ENCODE results near the gene SMCR8. TPM values are rescaled to one million over a fixed set of nuclear protein-coding genes. Genes with fewer than 3 reads are reported as not detected.
"Not testable (repeated sequence)": the region's sequence is repeated elsewhere in the genome, so short reads cannot be mapped to it uniquely, and the experiment has no call there.

Gene SMCR8
- total and polyA plus RNA-seq, 4 donors = 9.1 to 11.2 (median 10.0) TPM

GRCh38 chr17:18364166-18364565, 49.1 kb downstream of the SMCR8 start:
- H3K9me3 ChIP-seq (ENCODE audit: control insufficient read depth, insufficient read depth, low read length) = no peaks in the 10 kb centered on the region
- H3K36me3 ChIP-seq (ENCODE audit: control insufficient read depth, insufficient read depth, low read length) = peaks cover 8% of the 10 kb centered on the region
- H3K4me3 ChIP-seq (ENCODE audit: low read depth, low read length) = no peak overlapping the region
- no peak for DNase-seq (ENCODE audit: low read depth in 4 of 6, low spot score in 6 of 6)
- no CpG with 5 or more reads among the region's 6 CpGs for WGBS (ENCODE audit: insufficient coverage)
- H3K27me3 ChIP-seq (ENCODE audit: control insufficient read depth, insufficient read depth, low read length) = no peaks in the 10 kb centered on the region
- peaks cover 20% of the 10 kb centered on the region for H3K4me1 ChIP-seq (ENCODE audit: control insufficient read depth, insufficient read depth, low read length)
- H3K27ac ChIP-seq (ENCODE audit: low read depth, low read length) = no peak overlapping the region

- Histone ChIP-seq H3K4me3 (ENCODE audit: low read depth, low read length) (no peak overlapping the region), H3K36me3 (ENCODE audit: control insufficient read depth, insufficient read depth, low read length) (no peaks in the 10 kb centered on the region), H3K9me3 (ENCODE audit: control insufficient read depth, insufficient read depth, low read length) (no peaks in the 10 kb centered on the region), H3K27me3 (ENCODE audit: control insufficient read depth, insufficient read depth, low read length) (no peaks in the 10 kb centered on the region), H3K4me1 (ENCODE audit: control insufficient read depth, insufficient read depth, low read length) (peaks cover 1% of the 10 kb centered on the region), H3K27ac (ENCODE audit: low read depth, low read length) (no peak overlapping the region)
- DNase-seq (ENCODE audit: low read depth in 4 of 6, low spot score in 6 of 6) = no peak
- WGBS (ENCODE audit: insufficient coverage) = 90% methylated on average over 2 of the region's 8 CpGs
Measured at GRCh38 chr17:18368946-18369345, 53.9 kb downstream of the SMCR8 start.

GRCh38 chr17:18370761-18371160, 55.7 kb downstream of the SMCR8 start:
- no peak overlapping the region for H3K4me3 ChIP-seq (ENCODE audit: low read depth, low read length)
- no peak overlapping the region for H3K27ac ChIP-seq (ENCODE audit: low read depth, low read length)
- 93% methylated on average over 2 of the region's 5 CpGs for WGBS (ENCODE audit: insufficient coverage)
- no peak for DNase-seq (ENCODE audit: low read depth in 4 of 6, low spot score in 6 of 6)
- no peaks in the 10 kb centered on the region for H3K4me1 ChIP-seq (ENCODE audit: control insufficient read depth, insufficient read depth, low read length)
- no peaks in the 10 kb centered on the region for H3K36me3 ChIP-seq (ENCODE audit: control insufficient read depth, insufficient read depth, low read length)
- no peaks in the 10 kb centered on the region for H3K27me3 ChIP-seq (ENCODE audit: control insufficient read depth, insufficient read depth, low read length)
- no peaks in the 10 kb centered on the region for H3K9me3 ChIP-seq (ENCODE audit: control insufficient read depth, insufficient read depth, low read length)

GRCh38 chr17:18371455-18371854, 56.4 kb downstream of the SMCR8 start:
- Histone ChIP-seq H3K9me3 (ENCODE audit: control insufficient read depth, insufficient read depth, low read length) (no peaks in the 10 kb centered on the region), H3K36me3 (ENCODE audit: control insufficient read depth, insufficient read depth, low read length) (no peaks in the 10 kb centered on the region), H3K27me3 (ENCODE audit: control insufficient read depth, insufficient read depth, low read length) (no peaks in the 10 kb centered on the region), H3K4me3 (ENCODE audit: low read depth, low read length) (no peak overlapping the region), H3K4me1 (ENCODE audit: control insufficient read depth, insufficient read depth, low read length) (no peaks in the 10 kb centered on the region), H3K27ac (ENCODE audit: low read depth, low read length) (no peak overlapping the region)
- WGBS (ENCODE audit: insufficient coverage) = 100% methylated on average over 1 of the region's 7 CpGs
- no peak for DNase-seq (ENCODE audit: low read depth in 4 of 6, low spot score in 6 of 6)

GRCh38 chr17:18373181-18373580, 58.1 kb downstream of the SMCR8 start:
- not testable (repeated sequence) for H3K36me3 ChIP-seq (ENCODE audit: control insufficient read depth, insufficient read depth, low read length); H3K27ac ChIP-seq (ENCODE audit: low read depth, low read length); H3K4me3 ChIP-seq (ENCODE audit: low read depth, low read length); H3K9me3 ChIP-seq (ENCODE audit: control insufficient read depth, insufficient read depth, low read length); H3K4me1 ChIP-seq (ENCODE audit: control insufficient read depth, insufficient read depth, low read length); H3K27me3 ChIP-seq (ENCODE audit: control insufficient read depth, insufficient read depth, low read length); DNase-seq (ENCODE audit: low read depth in 4 of 6, low spot score in 6 of 6)
- WGBS (ENCODE audit: insufficient coverage) = 100% methylated on average over 1 of the region's 6 CpGs

GRCh38 chr17:18374216-18374615, 59.1 kb downstream of the SMCR8 start:
- no peak overlapping the region for H3K27ac ChIP-seq (ENCODE audit: low read depth, low read length)
- no peaks in the 10 kb centered on the region for H3K36me3 ChIP-seq (ENCODE audit: control insufficient read depth, insufficient read depth, low read length)
- no peak for DNase-seq (ENCODE audit: low read depth in 4 of 6, low spot score in 6 of 6)
- no peak overlapping the region for H3K4me3 ChIP-seq (ENCODE audit: low read depth, low read length)
- no peaks in the 10 kb centered on the region for H3K4me1 ChIP-seq (ENCODE audit: control insufficient read depth, insufficient read depth, low read length)
- WGBS (ENCODE audit: insufficient coverage) = 100% methylated on average over 1 of the region's 7 CpGs
- no peaks in the 10 kb centered on the region for H3K27me3 ChIP-seq (ENCODE audit: control insufficient read depth, insufficient read depth, low read length)
- H3K9me3 ChIP-seq (ENCODE audit: control insufficient read depth, insufficient read depth, low read length) = no peaks in the 10 kb centered on the region

Other genes starting within 250 kb of the SMCR8 start
- 10 to 100 TPM; 20.6 to 41.8 TPM for gene DRG2, start 227.3 kb upstream of the SMCR8 start, total RNA-seq
- gene DRG2, start 227.3 kb upstream of the SMCR8 start, polyA plus RNA-seq (ENCODE audit: insufficient read length in 2 of 2) = 10 to 100 TPM; 33.0 to 34.6 TPM
- 1 to 10 TPM; 1.3 to 1.8 TPM for gene MYO15A, start 206.5 kb upstream of the SMCR8 start, total RNA-seq
- 1 to 10 TPM; 5.4 to 6.8 TPM for gene MYO15A, start 206.5 kb upstream of the SMCR8 start, polyA plus RNA-seq (ENCODE audit: insufficient read length in 2 of 2)
- gene ALKBH5, start 131.5 kb upstream of the SMCR8 start, total RNA-seq = 10 to 100 TPM; 71.5 to 79.3 TPM
- gene ALKBH5, start 131.5 kb upstream of the SMCR8 start, polyA plus RNA-seq (ENCODE audit: insufficient read length in 2 of 2) = 10 to 100 TPM; 70.8 to 74.1 TPM
- gene LLGL1, start 89.7 kb upstream of the SMCR8 start, total RNA-seq = 10 to 100 TPM; 53.2 TPM
- 100 to 1,000 TPM; 106 to 132 TPM for gene LLGL1, start 89.7 kb upstream of the SMCR8 start, polyA plus RNA-seq (ENCODE audit: insufficient read length in 2 of 2)
- 100 to 1,000 TPM in 1 of 2 donors, 10 to 100 TPM in 1; 77.4 to 124 TPM for gene FLII, start 56.6 kb upstream of the SMCR8 start, total RNA-seq
- 100 to 1,000 TPM; 128 to 133 TPM for gene FLII, start 56.6 kb upstream of the SMCR8 start, polyA plus RNA-seq (ENCODE audit: insufficient read length in 2 of 2)
- 10 to 100 TPM; 15.5 to 18.5 TPM for gene MIEF2, start 54.6 kb upstream of the SMCR8 start, total RNA-seq
- gene MIEF2, start 54.6 kb upstream of the SMCR8 start, polyA plus RNA-seq (ENCODE audit: insufficient read length in 2 of 2) = 10 to 100 TPM; 19.7 to 24.1 TPM
- gene TOP3A, start 299 bp upstream of the SMCR8 start, total RNA-seq = 10 to 100 TPM; 28.1 to 36.2 TPM
- gene TOP3A, start 299 bp upstream of the SMCR8 start, polyA plus RNA-seq (ENCODE audit: insufficient read length in 2 of 2) = 10 to 100 TPM; 43.6 to 70.6 TPM
- 10 to 100 TPM; 13.7 to 16.9 TPM for gene SHMT1, start 48.3 kb downstream of the SMCR8 start, total RNA-seq
- gene SHMT1, start 48.3 kb downstream of the SMCR8 start, polyA plus RNA-seq (ENCODE audit: insufficient read length in 2 of 2) = 10 to 100 TPM; 14.9 to 20.0 TPM
- gene EVPLL, start 62.5 kb downstream of the SMCR8 start, total RNA-seq = under 1 TPM in 1 of 2 donors, not detected in 1; 0.10 TPM
- 1 to 10 TPM in 1 of 2 donors, under 1 TPM in 1; 0.70 to 2.5 TPM for gene EVPLL, start 62.5 kb downstream of the SMCR8 start, polyA plus RNA-seq (ENCODE audit: insufficient read length in 2 of 2)
- not detected for gene LGALS9C, start 161.5 kb downstream of the SMCR8 start, total RNA-seq
- gene LGALS9C, start 161.5 kb downstream of the SMCR8 start, polyA plus RNA-seq (ENCODE audit: insufficient read length in 2 of 2) = not detected

All from spinal cord (tissue), 10 donors.